ENCODE results near the gene TAF4.

Gene TAF4

GRCh38 chr20:62055106-62055861 lies 10.4 kb downstream of the TAF4 start:
- ChIA-PET POLR2A (no interaction called here), CTCF (no interaction called here)
- no peak for TF ChIP-seq CTCF (IDR thresholded peaks at IDR 0.05; ENCODE audit: insufficient read depth, low read length, missing control alignments)
- no peak overlapping the region for H3K4me3 ChIP-seq (ENCODE audit: low read depth, low read length)
- no peak for DNase-seq (ENCODE audit: low read depth, low spot score)

- CTCF ChIA-PET: interaction anchor here (1.8 kb wide), 1 partner anchor 44 kb away, joined by 4 read pairs; no protein-coding TSS in a partner anchor
- TF ChIP-seq CTCF (IDR thresholded peaks at IDR 0.05; ENCODE audit: insufficient read depth, low read length, missing control alignments): no peak
- H3K4me3 ChIP-seq (ENCODE audit: low read depth, low read length): no peak overlapping the region
- DNase-seq (ENCODE audit: low read depth, low spot score): no peak
- POLR2A ChIA-PET: no interaction called here
These were observed 11.2 kb downstream of the TAF4 start for GRCh38 chr20:62054451-62054953.

DNA sequence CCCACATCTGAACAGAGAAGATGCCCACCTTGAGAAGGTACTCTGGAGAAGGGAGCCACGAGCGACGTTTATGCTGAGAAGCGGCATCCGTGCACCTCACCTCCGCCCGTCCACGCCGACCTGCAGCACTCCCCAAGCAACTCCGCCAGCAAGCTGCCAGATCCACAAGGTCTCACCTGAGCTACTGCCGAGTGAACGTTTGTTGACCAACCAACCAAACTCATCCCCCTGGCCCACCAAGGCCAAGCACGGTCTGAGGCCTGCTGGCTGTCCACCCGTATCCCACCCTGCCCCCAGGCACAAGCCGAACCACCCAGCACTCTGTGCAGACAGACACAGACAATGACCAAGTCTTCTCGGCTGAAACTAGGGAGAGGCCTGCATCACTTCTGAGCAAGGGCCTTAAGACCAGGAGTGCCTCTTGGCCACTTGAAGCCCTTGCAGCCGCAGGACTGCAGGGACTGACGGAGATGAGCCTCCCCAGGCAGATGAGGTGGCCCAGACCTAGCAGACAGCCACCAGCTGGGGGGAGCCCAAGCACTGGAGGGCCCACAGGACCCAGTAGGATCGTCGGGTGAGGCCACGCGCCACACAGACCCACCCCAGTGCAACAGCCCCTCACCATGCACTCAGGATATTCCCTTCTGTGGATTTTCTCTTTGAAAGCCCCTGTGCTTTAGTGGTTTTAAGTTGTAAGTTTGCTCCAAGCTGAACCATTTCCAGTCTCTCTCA lies 12.1 kb downstream of the TAF4 start:
- no peak overlapping the region for H3K4me3 ChIP-seq (ENCODE audit: low read depth, low read length)
- TF ChIP-seq CTCF (IDR thresholded peaks at IDR 0.05; ENCODE audit: insufficient read depth, low read length, missing control alignments): no peak
- DNase-seq (ENCODE audit: low read depth, low spot score): no peak
- ChIA-PET POLR2A (no interaction called here), CTCF (interaction anchor here (1.8 kb wide), 1 partner anchor 43 kb away, joined by 4 read pairs; no protein-coding TSS in a partner anchor)

DNA sequence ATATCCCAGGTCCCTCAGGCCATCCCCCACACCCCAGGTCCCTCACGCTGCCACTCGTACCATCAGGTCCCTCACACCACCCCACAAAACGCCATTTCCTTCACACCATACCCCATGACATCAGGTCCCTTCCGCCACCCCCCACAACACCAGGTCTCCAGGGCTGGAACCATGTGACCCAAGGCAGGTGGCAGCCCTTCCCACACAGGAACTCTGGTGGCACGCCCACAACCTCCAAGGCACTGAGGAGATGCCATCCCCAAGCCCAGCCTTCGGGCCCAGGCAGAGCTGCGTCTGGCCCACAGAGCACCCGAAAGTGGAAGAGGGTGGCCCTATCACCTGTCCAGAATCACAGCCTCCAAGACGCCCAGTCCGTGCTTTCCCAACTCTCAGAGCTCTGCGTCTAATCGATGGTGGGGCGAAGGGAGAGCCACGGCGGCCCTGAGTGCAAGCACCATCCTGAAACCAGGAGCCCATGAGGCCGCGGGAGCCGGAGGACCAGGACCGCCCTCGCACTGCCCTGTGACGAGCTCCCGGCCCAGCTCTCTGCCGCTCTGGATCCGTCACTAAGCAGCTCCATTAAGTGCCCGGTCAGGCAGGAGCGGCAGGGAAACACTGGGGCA lies 12.7 kb downstream of the TAF4 start:
- DNase-seq (ENCODE audit: low read depth, low spot score): no peak
- H3K4me3 ChIP-seq (ENCODE audit: low read depth, low read length): no peak overlapping the region
- CTCF ChIA-PET: interaction anchor here (1.8 kb wide), 1 partner anchor 42 kb away, joined by 4 read pairs; no protein-coding TSS in a partner anchor
- POLR2A ChIA-PET: no interaction called here
- no peak for TF ChIP-seq CTCF (IDR thresholded peaks at IDR 0.05; ENCODE audit: insufficient read depth, low read length, missing control alignments)

GRCh38 chr20:62052336-62052841 lies 13.3 kb downstream of the TAF4 start:
- ChIA-PET POLR2A (no interaction called here), CTCF (no interaction called here)
- no peak overlapping the region for H3K4me3 ChIP-seq (ENCODE audit: low read depth, low read length)
- no peak for DNase-seq (ENCODE audit: low read depth, low spot score)
- TF ChIP-seq CTCF (IDR thresholded peaks at IDR 0.05; ENCODE audit: insufficient read depth, low read length, missing control alignments): no peak
